Epithelial cell of proximal tubule (primary cell): Measurements from ENCODE around the gene PSD. TPM values are rescaled to one million over a fixed set of nuclear protein-coding genes. Genes with fewer than 3 reads are reported as not detected.

ENCODE experiments used
- DNase-seq: peaks from one replicate; pipeline ENCODE4 v3.0.0-alpha.2; 2011; ENCODE audit warnings: low read depth
- H3K4me3 ChIP-seq: 2 replicates; pipeline ENCODE4 v1.5.1; 2011; ENCODE audit warnings: low read depth, mild to moderate bottlenecking, low read length
- total RNA-seq: library from RNA; depleted of rRNA; stranded (reverse); fragments of >200 nt; gene quantifications from 2 replicates; pipeline ENCODE4 v1.2.3, GENCODE V29; 2015
- TF ChIP-seq, protein P1 (sequence below): conservative IDR thresholded peaks from 2 replicates; pipeline ENCODE4 v1.5.1; 2012; ENCODE audit warnings: low read depth, mild to moderate bottlenecking, low read length

The PSD gene
- total RNA-seq, 1 donor from 2014 or later = 0.52 TPM

DNA sequence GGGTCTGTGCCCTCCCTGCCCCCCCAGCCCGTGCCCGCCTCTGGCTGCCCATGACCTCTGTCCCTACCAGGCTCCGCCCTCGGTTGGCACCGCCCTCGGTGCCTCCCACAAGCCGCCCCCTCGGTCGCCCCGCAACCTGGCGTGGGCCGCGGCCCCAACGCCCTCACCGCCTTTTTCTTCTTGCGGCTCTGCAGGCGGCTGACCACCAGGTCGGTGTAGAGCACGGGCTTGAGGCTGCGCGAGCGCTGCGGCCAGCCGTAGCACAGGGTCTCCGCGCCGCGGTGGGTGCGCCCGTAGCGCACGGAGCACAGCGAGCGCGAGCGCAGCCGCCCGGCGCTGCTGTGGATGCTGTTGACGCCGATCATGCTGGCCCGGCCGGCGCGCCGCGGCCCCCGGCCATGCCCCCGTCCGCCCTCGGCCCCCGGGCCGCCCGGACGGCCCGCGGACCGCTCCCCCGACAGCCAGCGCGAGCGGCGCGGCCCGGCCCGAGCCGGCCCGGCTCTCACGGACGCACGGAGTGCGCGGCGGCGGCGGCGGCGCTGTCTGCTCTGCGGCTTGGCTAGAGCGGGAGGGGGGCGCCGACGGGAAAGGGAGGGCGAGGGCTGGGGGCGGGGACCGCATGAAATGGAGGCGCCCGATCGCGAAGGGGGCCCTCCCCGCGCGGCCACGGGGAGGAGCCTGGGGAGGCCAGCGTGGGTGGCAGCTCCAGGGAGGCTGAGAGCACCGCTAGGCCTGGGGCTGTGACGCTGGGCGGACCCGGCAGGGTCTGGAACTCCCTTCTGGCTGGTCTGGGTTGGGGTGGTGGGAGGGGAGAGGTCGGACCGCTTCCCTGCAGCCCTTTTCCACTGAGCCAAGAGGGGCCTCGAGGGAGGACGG is 9.6 kb downstream of the PSD start:
- peak overlapping the region; percentile 42 for H3K4me3 ChIP-seq
- no peak for DNase-seq

DNA sequence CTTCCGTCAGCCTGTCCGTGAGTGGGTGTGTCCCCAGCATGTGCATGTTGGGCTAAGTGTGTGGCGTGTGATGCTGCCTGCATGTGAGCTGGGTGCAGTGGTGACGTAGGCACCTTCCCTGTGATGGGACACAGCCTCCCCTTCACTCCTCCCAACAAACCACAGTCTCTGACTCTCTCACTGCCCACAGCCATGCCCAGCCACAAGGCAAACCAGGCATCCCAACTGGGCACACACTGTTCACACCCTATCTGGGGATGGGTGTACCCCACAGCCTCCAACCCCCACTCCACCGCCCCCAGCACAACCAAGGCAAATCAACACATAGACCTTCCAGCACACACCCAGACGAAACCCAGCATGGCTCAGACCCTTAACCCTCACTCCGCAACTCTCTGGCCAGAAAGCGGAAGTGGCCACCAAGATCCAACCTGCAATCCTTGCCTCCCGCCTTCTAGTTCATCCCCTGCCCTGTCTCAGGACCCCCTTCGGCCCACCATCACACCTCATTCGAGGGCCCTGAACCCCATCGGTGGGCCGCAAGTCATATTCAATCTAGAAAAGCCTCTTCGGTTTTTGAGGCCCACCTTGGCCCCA is 10.4 kb downstream of the PSD start:
- TF ChIP-seq, protein P1, sequence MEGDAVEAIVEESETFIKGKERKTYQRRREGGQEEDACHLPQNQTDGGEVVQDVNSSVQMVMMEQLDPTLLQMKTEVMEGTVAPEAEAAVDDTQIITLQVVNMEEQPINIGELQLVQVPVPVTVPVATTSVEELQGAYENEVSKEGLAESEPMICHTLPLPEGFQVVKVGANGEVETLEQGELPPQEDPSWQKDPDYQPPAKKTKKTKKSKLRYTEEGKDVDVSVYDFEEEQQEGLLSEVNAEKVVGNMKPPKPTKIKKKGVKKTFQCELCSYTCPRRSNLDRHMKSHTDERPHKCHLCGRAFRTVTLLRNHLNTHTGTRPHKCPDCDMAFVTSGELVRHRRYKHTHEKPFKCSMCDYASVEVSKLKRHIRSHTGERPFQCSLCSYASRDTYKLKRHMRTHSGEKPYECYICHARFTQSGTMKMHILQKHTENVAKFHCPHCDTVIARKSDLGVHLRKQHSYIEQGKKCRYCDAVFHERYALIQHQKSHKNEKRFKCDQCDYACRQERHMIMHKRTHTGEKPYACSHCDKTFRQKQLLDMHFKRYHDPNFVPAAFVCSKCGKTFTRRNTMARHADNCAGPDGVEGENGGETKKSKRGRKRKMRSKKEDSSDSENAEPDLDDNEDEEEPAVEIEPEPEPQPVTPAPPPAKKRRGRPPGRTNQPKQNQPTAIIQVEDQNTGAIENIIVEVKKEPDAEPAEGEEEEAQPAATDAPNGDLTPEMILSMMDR = no peak
- no peak overlapping the region for H3K4me3 ChIP-seq
- DNase-seq = no peak

More for the DNA sequence above, 9.6 kb downstream of the PSD start:
- TF ChIP-seq, protein P1 = no peak

DNA sequence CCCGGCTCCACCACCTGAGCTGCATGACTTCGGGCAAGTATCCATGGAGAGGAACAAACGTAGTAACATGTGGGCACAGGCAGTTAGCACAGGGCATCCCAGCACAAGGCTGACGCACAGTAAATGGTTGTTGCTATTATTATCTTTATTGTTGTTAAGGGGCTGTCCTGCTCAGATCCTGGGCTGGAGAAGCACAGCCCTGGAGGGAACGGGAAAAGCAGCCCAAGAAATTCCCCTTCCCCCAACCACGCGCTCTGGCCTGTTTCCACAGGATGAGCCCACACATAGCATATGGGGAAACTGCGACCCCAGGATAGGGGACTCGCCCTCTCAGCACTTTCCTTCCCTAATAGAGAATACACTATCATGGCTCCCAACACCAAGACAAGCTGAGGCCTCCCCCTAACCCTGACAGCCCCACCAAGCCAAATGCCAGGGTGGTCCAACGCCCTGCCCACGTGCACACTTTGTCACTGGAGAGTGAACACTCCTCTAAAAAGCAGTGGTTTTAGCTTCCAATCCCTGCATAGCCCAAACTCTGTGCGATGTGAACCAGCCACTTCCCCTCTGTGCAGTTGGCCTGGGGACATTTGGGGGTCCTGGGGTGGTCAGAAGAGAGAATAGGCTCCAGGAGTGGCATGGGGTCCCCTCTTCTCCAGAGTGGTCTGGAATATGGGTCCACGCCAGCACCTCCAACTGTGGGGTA is 11.0 kb downstream of the PSD start:
- no peak for DNase-seq
- TF ChIP-seq, protein P1 = no peak
- no peak overlapping the region for H3K4me3 ChIP-seq

DNA sequence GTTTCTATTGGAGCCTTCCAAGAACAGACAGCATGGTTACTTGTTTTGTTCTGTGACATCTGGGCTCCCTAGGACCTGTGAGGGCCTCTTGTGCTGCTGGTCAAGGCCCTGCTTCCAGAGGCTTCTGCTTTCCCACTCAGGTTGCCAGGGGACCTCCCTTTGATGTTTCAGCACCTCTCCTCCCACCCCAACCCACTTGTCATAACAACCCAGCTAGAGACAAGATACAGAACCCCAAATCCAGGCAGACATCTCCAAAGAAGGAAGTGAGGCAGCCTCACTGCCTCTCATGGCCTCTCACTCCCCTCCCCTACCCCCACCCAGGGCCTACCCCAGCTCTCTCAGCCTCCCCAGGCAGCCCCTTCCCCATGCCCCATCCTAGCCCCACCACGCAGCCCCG is 11.8 kb downstream of the PSD start:
- H3K4me3 ChIP-seq = no peak overlapping the region
- DNase-seq = no peak
- TF ChIP-seq, protein P1 = no peak

DNA sequence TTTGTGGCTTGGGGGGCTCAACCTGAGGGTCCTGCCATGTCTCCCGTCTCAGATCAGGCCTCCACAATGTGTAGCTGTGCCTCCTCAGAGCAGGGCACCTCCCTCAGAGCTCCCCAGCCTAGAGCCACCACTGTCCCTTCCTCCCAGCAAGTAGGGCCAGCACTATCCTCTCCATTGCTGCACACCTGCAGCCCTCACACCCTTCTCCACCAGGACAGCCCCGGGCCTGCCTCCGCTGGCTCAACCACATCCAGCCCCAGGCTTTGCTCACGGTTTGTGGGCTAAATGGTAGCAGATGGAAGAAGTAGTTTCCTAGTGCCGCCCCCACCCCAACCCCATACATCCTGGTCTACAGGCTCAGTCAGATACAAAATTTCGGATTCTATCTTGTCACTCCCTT is 13.0 kb downstream of the PSD start:
- TF ChIP-seq, protein P1 = no peak
- H3K4me3 ChIP-seq = no peak overlapping the region
- no peak for DNase-seq

DNA sequence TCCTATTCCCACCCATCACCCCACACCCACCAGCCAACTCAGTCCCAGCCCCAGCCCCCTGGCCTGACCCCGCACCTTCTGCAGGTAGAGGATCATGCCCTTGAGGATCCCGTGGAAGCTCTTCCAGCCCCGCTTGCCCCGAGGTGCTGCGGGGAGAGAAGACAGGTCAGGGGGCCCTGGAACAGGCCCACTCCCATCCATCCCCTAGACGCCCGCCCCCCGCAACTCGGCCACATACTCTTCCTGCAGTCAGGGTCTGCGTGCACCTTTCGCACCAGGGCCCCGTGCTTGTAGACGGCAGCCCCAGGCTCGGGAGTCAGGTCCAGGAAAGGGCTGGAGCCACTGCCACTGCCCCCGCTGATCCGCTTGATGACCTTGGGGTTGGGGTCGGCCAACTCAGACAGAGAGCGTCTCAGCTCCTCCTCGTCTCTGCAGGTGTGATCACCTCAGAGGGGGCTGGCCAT is 13.4 kb downstream of the PSD start:
- TF ChIP-seq, protein P1 = no peak
- H3K4me3 ChIP-seq = no peak overlapping the region
- DNase-seq = no peak
